Occipital lobe (tissue), 2 donors: ENCODE measurements around the gene FOXP4. TPM values are rescaled to one million over a fixed set of nuclear protein-coding genes. Genes with fewer than 3 reads are reported as not detected.

ENCODE experiments used
- DNase-seq: peaks from one replicate; lab custom pipeline; 2025; lab: John Stamatoyannopoulos, UW
- total RNA-seq: library from RNA; depleted of rRNA; stranded (reverse); fragments of >200 nt; gene quantifications from one replicate; pipeline ENCODE4 v1.2.3, GENCODE V29; 2014

FOXP4 gene
- total RNA-seq, 1 donor from 2014 or later, result 0.94 TPM

DNA sequence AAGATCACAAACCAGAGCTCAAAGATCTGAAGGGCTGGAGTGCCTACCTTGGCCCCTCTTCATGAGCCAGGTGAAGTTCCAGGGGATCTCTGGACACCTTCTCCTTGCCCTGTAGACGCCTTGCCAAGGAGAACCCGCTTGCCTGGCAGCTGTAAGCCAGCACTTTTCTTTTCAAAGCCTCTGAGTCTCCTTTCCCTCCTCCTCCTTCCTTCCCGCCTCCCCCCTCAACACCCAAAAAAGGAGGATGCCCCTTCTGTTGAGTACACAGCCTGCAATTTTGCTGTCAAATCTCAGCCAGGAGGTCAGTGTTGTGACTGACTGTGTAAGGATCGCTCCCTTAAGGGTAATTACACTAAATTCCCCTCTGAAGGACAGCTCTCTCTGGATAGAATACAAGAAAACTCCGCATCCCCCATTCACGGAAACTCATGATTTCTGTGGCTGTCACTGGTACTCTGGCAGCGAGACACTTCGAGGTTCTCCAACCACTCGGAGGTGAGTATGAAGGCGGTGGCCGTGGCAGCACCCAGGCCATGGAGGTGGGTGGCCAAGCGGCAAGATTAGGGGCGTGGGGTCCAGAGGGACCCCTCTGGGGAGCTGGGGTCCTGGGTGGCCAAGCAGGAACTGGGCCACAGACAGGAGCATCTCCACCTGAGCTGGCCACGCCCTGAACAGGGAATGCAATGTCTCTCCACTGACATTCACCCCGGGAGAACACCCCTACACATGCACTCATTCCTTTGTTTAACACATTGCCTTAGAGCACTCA, 23.2 kb upstream of the FOXP4 start:
- no peak for DNase-seq

DNA sequence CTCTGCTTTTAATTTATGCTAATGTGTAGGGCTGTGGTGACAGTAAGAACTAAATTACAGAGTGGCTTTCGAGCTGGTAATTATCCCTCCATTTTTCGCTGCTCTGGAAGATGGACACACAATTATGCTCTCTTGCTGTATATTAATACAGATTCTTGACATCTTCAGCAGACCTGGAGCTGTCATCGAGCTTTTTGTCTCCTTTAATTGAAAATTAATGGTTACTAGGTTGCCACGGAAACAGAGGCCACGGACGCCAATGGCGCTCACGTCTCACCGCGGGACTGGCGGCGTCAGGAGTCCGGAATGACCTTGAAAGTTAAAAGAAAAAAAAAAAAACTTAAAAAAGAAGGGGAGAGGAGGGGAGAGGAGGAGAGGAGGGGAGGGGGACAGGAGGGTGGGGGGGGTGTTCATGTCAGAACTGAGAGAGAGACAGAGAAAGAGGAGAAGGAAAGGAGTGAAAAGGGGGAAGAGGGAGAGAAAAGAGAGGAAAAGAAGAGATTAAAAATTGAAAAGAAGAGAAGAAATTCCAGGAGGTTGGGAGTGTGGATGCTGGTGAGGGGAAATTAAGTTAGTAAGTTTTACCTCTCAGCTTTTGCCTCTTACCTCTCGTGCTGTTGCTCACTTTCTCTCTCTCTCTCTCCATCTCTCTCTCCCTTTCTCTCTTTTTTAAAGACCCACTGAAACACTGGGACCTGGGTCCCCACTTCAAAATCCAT, 22.1 kb upstream of the FOXP4 start:
- no peak for DNase-seq

DNA sequence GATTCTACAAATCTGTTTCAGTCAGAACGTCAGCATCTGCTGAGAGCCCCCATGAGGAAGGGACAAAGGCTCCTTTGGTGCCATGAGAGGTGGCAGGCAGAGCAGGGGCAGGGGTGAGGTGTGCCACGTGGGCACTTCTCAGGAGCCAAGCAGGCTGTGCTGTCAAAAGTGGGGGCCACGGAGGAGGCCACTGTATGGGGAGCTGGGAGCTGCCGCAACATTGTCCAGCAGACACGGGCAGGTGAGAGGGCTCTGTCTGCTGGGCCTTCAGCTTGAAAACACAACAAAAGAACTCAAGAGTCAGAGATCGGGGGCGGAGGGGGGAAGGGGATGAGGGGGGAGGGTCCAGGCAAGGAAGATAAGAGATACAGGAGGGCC, 21.6 kb upstream of the FOXP4 start:
- DNase-seq, result no peak

DNA sequence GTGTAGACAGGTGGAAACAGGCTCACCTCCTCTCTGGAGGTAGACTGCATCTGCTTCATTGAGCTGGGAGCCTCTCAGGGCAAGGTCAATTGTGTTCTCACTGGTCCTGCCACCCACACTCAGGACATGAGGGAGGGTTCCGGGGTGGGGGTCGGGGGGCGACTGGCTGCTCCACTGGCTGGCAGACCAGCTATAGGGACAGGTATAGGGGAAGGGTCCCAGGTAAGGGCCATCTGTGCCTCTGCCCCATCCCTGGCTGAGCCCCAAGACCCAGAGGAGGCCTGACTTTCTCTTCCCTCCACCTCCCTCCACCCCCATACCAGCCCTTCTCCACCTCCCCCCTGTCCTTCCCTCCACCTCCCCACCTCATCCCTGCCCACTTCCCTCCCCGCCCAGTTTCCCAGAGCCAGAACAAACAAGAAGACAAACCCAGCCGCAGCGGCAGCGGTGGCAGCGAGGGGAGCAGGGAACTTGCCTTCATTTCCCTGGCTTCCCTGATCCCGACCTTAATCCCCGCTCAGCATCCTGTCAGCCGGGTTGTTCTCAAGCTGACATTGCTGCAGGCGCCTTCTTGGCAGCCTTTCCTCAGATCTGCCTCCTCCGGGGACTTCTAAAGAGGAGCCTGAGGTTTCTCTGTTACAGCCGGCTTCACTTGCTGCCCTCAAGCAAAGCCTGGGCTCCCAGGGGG, 18.3 kb upstream of the FOXP4 start:
- no peak for DNase-seq

DNA sequence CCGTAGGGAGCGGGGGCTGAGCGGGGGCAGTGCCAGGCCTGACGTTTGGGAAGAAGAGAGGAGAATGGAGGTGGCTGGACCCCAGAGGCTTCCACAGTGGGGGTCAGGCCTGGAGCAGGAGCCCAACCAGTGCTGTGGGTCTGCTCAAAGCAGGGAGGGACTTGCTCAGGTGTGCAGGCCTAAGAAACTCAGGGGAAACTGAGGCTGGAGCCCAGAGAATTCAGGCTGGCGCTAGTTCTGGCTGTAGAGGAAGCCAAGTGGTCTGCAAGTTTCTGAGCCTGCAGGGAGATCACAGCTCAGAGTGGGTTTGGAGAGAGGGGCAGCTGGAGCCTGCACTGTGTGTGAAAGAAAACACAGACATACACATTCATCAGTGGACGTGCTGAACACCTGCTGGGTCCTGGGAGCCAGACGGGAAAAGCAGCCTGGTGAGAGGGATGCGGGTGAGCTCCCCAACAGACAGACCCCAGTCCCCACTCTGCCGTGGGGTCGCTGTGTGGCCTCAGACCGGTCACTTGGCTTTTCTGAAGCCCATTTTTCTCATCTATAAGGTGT, 17.7 kb upstream of the FOXP4 start:
- DNase-seq, result no peak

DNA sequence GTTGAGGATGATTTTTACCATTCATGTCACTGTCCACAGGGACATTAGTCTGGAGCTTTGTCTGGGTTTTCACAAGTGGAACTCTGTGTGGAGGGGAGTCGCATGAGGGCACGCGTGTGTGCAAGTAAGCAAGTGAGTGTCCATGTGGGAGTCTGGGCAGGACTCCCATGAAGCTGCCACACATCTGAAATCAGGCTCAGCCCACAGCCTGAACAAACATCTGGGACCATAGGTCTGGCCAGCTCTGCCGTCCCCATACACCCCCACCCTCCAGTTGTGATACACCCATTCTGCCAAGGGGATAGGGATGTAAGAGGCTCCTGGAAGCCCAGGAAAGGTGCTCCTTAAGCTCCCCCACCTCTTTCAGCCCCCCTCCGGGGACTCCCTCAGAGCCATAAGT, 17.1 kb upstream of the FOXP4 start:
- DNase-seq, result no peak

DNA sequence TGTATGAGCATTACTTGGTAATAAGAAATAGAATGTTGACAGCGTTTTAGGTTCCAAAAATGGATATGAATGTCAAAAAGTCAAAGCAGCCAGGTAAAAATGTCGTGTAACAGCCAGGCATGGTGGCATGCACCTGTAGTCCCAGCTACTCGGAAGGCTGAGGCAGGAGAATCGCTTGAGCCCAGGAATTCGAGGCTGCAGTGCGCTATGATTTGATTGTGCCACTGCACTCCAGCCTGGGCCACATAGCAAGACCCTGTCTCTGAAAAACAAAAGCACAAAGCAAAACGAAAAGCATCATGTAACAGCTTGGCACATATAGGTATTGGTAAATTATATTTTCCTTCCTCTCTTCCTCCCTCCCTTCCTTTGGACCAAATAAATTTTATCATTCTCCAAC, 16.2 kb upstream of the FOXP4 start:
- DNase-seq, result no peak

DNA sequence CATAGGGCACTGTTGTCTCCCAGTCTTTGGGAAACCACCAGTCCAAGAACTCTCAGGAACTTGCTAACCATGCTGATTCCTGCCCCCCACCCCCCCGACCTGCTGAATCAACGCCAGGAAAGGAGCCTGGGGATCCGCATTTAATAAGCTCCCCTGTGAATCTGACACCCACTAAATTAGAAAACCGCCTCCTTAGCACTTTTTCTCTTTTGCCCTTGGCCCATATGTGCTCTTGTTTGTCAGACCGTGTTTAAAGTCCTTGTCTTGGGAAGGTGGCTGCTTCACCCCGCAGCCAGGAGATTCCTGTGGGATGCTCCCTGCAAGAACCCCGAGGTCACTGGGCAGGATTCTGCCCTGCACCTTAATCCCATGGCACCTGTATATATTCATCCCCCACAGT, 15.7 kb upstream of the FOXP4 start:
- DNase-seq, result no peak

DNA sequence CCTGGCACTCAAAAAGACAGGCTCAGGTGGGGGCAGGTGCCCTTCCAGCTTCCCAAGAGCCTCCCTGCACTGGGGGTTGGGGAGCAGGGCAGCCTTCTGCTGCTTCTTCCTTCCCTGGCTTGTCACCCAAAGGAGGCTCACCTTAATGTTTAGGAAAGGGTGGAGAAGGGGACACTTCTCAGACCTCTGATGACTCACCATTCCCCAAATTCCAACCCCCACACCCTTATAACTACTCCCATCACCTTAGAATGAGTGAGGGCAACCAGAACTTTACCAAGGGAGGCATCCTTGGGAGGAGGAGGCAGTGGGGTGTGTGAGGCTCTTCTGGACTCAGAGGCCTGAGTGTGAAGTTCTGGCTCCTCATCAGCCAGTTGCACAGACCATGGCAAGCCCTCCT, 15.2 kb upstream of the FOXP4 start:
- DNase-seq, result no peak

DNA sequence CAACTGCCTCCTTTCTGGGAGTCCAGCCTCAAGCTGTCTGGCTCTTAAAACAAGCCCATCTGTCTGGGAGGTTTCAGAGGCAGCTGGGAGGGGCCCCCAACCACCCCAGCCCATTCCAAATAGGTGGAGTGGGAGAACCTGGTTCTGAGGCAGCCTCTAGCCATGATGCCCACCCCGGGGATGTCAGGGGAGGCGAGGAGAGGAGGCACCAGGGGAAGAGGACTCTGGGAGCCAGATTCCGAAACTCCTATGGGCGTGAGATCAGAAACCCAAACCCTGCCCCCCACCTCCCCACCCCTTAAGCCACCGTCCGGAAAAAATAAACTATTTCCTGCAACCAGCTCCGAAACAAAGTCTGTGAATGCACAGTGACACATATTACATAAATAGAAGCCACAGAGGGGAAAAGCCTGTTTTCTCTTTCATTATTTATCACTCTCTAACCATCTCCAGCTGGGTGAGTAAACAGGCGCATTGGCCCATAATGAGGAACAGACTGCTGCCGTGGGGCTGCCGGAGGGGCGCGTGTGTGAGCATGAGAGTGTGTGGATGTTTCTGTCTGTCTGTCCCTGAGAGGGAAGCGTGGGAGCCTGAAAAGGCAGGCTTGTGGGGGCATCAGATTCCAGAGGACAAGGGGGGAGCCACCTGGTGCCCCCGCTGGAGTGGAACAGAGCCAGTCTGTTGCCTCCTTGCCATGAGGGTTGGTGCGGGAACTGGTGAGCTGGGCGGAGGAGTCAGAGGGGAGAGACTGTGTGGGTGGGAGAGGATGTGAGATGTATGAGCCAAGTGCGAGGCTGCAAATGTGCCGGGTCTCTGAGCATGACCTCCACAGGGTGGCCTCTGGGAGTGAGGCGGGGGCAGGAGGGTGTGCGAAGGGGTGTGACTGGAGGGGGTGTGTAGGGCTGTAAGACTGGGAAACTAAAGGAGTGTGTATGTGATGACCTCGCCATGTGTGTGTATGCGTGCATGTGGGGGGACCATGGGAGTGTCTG, 14.3 kb upstream of the FOXP4 start:
- DNase-seq, result no peak

DNA sequence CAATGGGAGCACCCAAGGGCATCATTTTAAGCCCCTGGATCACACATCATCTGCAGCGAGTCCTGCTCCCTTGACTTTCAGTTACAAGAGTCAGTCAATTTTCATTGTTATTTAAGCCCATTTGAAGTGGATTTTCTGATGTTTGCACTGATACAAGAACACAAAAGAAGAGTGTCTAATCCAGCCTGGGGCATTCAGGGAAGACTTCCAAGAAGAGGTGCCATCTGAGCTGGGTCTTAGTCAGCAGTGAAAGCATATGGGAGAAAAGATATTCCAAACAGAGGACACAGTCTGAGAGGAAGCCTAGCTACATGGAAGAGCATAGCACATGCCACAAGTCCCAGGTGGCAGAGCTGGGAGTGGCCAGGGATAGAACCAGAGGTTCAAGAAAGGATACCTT, 10.4 kb upstream of the FOXP4 start:
- no peak for DNase-seq

DNA sequence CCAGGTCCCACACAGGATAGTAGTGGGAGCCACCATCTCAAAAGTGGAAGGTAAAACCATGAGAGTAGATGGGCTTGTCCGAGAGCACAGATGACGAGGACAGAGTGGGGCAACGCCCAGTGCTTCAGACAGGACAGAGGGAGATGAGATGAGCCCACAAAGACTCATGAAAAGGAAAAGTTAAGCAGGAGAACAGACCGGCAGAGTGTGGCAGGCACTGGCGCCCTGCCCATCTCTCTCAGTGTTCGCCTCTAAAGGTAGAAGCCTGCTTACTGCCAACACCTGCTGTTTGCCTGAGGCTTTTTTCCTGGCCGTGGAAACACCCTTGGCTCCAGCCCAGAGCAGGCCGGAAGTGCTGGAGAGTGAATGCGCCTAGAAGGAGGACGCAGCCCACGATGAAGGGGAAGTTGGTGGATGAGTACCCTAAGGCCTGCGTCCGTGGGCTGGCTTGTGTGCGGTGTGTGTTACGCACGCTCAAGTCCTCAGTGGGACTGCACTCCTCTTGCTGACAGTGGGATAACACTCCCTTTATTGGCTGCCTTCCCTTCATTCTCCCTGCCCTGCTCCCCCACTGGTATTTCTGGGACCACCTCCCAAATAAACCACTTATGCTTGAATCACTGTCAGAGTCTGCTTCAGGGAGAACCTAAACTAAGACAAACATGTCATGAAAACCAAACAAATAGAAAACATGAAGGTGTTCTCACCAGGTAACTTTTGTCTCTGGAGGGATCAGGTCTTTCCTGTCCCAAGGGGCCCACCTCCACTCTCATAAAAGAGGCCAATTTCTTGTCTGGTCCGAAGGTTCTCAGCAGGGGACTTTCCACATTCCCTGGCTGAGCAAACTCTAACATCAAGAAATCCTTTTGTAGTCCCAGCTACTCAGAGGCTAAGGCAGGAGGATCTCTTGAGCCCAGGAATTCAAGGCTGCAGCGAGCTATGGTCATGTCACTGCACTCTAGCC, 9.1 kb upstream of the FOXP4 start:
- DNase-seq, result no peak

DNA sequence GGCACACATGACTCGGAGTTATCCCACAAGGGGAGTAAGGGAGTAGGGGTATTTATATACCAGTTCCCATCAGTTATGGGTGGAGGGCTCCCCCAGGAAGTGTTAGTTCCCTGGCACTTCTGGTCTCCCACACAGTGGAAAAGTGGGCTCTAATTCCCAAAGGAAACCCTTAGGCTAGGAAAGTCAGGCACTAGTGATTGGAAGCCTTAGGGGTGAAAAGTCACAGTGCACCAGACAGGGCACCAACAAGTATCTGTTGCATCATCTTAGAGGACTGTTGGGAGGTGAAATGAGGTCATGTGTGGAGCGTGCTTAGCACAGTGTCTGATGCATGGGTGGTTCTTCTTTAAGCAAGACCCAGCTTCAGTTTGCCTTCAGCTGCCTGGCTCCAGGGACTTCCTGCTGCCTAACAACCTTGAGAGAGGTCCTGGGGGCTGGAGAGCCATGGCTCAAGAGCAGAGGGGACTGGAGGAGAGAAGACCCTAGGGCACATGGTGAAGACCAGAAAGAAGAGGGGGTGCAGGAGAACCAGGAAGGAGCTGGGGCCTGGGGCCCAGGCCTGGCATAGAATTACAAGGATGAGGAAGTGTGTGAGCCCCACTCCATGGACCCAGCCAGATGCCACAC, 7.5 kb upstream of the FOXP4 start:
- DNase-seq, result no peak

DNA sequence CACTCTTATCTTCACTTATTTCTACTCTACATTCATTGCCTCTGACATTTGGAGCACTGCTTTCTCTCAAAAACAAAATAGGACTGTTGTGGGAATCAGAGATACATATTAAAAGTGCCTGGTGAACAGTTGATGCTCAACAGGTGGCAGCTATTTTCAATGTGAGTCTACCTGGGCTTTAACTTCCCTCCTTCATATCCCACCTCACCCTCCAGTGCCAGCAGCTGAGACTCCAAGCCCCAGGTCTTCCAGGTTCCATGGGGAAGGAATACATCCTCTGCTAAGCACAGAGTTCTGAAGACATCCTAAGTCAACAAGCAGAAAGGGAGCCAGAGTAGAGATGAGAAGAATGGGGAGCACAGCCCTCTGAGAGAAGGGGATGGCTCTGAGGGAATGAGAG, 7.0 kb upstream of the FOXP4 start:
- DNase-seq, result no peak

DNA sequence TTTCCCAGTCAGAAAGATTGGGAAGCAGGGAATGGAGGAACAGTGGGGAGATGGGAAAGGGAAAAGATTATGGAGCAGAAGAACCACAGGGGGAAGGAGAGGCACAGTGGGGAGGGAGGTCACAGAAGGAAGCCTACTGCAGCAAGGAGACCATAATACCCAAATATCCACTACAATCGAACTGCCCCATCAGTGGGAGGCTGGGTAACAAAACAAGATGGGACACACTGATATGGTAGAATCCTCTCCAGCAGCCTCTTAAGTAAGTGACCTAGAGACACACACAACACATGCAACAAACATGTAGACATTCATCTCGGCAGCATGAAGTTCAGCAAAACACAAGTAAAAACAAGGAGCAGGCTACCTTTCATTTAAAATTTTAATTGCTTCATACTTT, 4.8 kb upstream of the FOXP4 start:
- no peak for DNase-seq

DNA sequence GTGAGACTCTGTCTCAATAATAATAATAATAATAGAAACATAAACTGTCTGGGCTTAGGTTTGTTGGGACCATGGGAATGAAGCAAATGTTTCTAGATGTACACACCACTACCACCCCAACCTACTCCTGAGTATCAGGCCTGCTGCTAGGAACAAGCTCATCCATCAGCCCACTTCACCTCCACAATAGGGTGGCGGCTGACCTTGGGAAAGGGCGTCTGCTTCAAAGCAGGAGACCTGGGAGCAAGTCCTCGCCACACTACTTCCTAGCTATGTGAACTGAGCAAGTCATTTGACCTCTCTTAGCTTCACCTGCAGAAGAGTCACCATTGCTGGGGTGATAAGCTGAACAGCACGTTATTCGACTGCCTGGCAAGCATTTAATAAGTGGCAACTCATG, 3.1 kb upstream of the FOXP4 start:
- no peak for DNase-seq

DNA sequence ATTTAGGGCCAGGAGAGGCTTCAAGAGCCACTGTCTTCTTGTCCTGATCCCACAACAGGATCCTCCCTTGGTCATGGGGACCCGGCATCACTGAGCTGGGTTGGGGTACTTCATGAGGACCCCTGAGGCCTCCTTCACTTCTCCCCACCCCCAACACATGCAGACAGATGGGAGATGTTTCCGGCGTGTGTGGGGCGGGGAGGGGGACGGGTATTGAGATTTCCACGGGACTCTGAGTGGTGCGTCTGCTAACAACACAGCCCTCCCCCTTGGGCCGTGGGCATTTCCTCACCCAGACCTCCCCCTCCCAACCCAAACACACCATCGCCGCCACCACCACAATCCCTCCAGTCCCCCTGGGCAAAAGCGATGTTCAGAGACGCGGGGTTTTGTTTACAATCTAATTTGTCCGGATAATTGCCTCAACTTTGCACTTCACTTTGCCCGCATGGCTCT, 906 bp upstream of the FOXP4 start:
- DNase-seq, result no peak

DNA sequence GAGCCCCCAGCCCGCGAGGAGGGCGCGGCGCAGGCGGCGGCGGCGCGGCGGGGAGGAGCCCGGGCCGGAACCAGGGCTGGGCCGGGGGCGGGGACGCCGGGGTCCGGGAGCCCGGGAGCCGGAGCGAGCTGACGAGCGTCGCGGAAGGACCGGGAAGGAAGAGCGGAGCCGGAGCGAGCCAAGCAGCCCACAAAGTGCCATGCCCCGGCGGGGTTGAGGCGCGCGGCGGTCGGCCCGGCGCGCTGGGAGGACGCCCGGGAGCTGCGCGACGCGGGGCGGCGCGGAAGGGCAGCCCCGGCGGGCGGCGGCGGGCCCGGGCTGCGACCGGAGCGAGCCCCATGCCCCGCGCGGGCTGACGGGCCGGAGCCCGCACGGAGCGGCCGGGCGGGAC, 289 bp downstream of the FOXP4 start:
- DNase-seq, result no peak
